GM21825 (cell line): ENCODE measurements around the gene PDS5B.
"Not testable (repeated sequence)": the region's sequence is repeated elsewhere in the genome, so short reads cannot be mapped to it uniquely, and the experiment has no call there.

Source experiments
- ATAC-seq: cut with Tn5 transposase; IDR thresholded peaks from one replicate; pipeline ENCODE4 v1.9.1; 2021; ENCODE audit warnings: mild to moderate bottlenecking, moderate library complexity; ENCODE audit not compliant: unreplicated experiment

PDS5B gene

GRCh38 chr13:32783067-32783466 is 196.8 kb downstream of the PDS5B start:
- no peak for ATAC-seq

- ATAC-seq, result no peak
Measured at GRCh38 chr13:32790731-32791130, 204.5 kb downstream of the PDS5B start.

- peak; percentile 71 for ATAC-seq
Measured at GRCh38 chr13:32791545-32792172, 205.4 kb downstream of the PDS5B start.

- ATAC-seq, result no peak
Measured at GRCh38 chr13:32796754-32797153, 210.5 kb downstream of the PDS5B start.

- ATAC-seq, result no peak
Measured at GRCh38 chr13:32802159-32802558, 215.9 kb downstream of the PDS5B start.

- ATAC-seq, result no peak
Measured at GRCh38 chr13:32804673-32805230, 218.5 kb downstream of the PDS5B start.

GRCh38 chr13:32811297-32811800 is 225.1 kb downstream of the PDS5B start:
- ATAC-seq, result peak; percentile 70

GRCh38 chr13:32821149-32821688 is 235.0 kb downstream of the PDS5B start:
- ATAC-seq, result no peak

GRCh38 chr13:32822771-32823170 is 236.5 kb downstream of the PDS5B start:
- no peak for ATAC-seq

GRCh38 chr13:32823597-32823996 is 237.3 kb downstream of the PDS5B start:
- ATAC-seq, result no peak

GRCh38 chr13:32824061-32824460 is 237.8 kb downstream of the PDS5B start:
- ATAC-seq, result no peak

- ATAC-seq, result no peak
Measured at GRCh38 chr13:32824675-32825074, 238.4 kb downstream of the PDS5B start.

GRCh38 chr13:32825481-32825880 is 239.2 kb downstream of the PDS5B start:
- ATAC-seq, result no peak

- not testable (repeated sequence) for ATAC-seq
Measured at GRCh38 chr13:32826372-32826771, 240.1 kb downstream of the PDS5B start.
